Sigmoid colon (tissue), 3 donors: ENCODE results near the gene KIAA1210.

Source experiments
- CTCF ChIP-seq, 4 experiments: fragments of 450-650 bp in 3 of 4; fragments of 200-600 bp in 1 of 4; IDR thresholded peaks; one replicate each; pipeline ENCODE4 v1.5.1; 2016 to 2019; ENCODE audit warnings: antibody characterized with exemption in 4 of 4, mild to moderate bottlenecking in 3 of 4, moderate library complexity in 2 of 4
- POLR2A ChIP-seq, 2 donors: fragments of 450-650 bp; IDR thresholded peaks; one replicate each; pipeline ENCODE4 v1.6.1; 2016; ENCODE audit warnings: antibody characterized with exemption in 2 of 2, mild to moderate bottlenecking in 2 of 2, moderate library complexity in 2 of 2

GRCh38 chrX:119174900-119175299 is 47.3 kb upstream of the KIAA1210 start:
- TF ChIP-seq CTCF (IDR thresholded peaks at IDR 0.05) (no peak), POLR2A (IDR thresholded peaks at IDR 0.05) (no peak)
